ENCODE data around the gene ABTB2.

- TF ChIP-seq POLR2A (IDR thresholded peaks at IDR 0.05) (no peak), POLR2AphosphoS5 (IDR thresholded peaks at IDR 0.05) (no peak), CTCF (IDR thresholded peaks at IDR 0.05) (no peak)
These were observed 153.2 kb downstream of the ABTB2 start for GRCh38 chr11:34204396-34205279.
